NK-92 treated with Interleukin-12 subunit alpha and Interleukin-12 subunit beta, amount 100 ng/mL, for 24 hours (cell line): ENCODE measurements around the gene ZBP1.

Experiments
- DNase-seq: peaks from one replicate; lab custom pipeline; 2025; lab: John Stamatoyannopoulos, UW

The ZBP1 gene

GRCh38 chr20:57598491-57598890 is 21.7 kb downstream of the ZBP1 start:
- no peak for DNase-seq

DNA sequence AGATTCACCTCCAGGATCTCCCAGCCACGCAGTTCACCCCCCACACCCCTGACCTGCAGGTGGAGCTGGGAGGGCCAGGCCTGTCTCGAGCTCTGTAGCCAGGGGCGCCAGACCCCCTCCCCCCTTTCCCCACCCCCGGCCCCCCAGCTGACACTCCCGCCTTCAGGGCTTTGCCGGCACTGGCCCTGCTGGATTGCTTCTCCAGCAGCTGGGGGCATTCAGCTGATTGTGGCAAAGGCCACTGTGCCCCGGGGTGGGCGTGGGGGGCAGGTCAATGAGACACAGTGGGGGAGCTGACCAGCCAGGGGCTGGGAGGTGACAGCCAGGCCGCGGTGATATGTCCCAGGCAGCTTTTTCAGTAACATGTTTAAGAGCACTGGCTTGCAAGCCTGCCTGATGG is 22.2 kb downstream of the ZBP1 start:
- DNase-seq: no peak

DNA sequence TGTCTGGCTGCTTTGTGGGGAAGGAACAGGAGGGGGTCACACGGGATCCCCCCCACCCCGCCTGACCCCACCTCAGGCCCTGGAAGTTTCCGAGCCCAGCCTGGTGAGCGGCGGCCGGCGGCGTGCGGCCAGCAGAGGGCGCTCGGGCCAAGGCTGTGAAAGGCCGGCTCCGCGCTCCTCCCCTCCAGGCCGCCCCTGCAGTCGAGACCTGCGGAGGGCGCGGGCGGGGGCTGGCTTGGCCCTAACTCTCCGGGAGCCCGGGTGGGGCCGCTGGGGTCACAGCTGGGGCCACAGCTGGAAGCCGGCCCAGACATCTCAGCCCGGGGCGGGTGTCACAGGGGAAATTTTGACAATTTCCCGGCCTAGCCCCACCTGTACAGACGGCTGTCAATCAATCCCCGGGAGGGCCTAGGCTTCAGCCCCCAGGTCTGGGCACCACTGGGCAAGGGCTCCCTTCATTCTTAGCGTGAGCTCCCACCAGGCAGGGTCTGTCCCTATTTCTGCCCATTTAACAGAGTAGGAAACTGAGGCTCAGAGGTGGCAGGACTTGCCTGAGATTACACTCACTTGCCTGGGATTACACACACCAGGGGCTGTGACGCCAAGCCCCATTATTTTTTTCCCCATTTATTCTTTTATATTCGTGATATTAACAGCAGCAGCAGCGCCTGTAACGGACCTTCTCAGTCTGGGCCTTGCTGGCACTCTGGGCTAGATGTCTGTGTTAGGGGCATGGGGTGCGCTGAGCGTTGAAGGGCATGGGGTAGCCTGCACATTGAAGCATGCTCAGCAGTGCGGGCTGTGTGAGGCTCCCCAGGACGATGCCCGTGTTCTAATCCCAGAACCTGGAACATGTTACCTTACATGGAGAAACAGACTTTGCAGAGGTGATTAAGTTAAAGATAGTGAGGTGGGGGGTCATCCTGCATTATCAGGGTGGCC is 23.0 kb downstream of the ZBP1 start:
- DNase-seq: peak; percentile 37

DNA sequence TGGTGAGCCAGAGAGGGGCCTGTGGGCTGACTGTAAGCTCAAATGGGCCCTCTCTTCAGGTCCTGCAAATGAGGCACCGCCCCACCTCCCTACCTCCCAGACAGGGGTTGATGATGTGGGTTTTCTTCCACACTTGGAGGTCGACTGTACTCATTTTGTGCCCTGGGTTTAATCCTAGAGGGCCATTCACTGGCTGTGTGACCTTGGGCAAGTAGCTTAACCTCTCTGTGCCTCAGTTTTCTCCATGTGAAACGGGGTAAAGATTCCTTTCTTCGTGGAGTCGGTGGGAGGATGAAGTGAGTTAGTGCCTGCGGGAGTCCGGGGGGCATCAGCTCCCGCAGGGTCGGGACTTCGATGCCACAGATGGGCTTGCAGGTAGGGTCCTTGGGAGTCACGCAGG is 23.9 kb downstream of the ZBP1 start:
- no peak for DNase-seq

DNA sequence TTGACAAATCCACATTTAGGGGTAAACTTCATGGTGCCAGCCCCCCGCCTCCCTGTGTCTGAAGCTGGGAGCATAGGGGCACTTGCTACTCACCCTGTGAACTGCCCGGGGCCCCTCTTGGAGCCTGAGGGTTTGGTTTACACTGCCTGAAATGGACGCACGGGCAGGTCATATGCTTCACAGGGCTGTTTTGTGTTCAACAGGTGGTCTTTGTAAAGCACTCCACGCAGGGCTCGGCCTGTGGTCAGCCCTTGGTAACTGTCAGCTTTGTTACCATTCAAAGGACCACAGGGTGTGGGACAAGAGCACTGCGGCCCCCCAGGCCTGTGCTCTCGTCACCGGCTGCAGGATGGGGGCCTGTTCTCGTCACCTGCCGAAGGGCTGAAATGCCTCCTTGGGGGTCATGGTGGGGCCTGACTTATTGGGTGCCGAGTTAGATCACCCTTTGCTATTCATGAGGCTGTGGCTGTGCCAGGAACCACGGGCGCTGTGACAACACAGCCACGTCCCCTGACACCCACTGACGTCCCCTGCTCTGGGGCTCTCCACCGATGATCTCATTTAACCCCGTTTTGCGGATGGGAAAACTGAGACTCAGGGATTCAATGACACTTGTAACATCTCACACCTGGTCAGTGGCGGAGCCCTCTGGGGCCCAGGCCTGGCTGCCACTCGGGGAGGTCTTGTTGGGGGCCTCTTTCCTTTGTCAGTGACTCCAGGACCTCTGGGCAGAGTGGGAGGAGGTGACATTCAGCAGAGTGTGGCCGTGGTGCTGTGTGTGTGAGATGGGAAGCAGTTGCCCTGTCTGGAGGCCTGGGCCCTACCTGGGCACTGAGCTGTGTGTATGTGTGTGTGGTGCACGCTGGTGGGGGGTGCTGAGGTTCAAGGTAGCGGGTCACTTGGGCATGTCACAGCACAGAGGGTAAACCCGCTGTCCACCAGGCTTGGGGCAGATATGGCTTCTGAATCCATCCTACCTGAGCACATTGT is 24.9 kb downstream of the ZBP1 start:
- DNase-seq: no peak

GRCh38 chr20:57594092-57594951 is 25.9 kb downstream of the ZBP1 start:
- DNase-seq: no peak

- no peak for DNase-seq
Observed at GRCh38 chr20:57593134-57593886, 26.9 kb downstream of the ZBP1 start.

DNA sequence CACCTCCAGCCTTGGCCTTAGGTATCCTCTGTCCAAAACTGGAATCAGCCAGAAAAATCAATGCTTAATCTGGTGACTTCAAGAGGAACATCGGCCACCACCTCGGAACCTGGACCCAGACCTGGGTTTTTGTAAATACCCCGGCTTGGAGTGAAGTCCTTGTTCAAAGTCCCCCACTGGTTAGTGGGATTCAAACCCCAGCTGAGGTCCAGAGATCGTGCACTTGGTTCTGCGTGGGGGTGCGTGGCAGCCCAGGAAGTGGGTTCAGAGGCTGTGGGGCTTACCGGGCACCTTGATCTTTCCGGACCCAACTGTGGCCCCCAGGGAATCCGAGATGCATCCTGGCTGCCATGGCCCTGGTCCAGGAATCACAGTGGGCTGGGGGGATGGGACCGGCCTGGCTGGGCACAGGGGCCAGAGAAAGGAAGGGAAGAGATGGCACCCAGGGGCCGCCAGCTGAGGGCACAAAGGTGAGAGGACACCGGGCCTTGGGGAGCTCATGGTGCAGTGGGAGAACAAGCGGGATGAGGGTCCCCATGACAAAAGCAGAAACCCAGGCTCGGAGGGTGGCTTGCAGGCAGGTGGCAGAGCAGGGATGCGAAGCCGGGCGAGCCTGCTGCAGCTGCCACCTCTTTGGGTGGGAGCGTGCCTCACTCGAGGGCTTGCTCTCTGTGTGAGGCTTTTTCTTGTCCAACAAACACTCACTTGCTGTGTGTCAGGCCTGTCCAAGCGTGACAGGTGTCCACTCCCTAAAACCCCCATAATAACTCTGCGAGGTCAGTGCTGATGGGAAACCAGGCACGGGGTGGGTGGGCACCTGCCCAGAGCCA is 27.7 kb downstream of the ZBP1 start:
- DNase-seq: no peak

DNA sequence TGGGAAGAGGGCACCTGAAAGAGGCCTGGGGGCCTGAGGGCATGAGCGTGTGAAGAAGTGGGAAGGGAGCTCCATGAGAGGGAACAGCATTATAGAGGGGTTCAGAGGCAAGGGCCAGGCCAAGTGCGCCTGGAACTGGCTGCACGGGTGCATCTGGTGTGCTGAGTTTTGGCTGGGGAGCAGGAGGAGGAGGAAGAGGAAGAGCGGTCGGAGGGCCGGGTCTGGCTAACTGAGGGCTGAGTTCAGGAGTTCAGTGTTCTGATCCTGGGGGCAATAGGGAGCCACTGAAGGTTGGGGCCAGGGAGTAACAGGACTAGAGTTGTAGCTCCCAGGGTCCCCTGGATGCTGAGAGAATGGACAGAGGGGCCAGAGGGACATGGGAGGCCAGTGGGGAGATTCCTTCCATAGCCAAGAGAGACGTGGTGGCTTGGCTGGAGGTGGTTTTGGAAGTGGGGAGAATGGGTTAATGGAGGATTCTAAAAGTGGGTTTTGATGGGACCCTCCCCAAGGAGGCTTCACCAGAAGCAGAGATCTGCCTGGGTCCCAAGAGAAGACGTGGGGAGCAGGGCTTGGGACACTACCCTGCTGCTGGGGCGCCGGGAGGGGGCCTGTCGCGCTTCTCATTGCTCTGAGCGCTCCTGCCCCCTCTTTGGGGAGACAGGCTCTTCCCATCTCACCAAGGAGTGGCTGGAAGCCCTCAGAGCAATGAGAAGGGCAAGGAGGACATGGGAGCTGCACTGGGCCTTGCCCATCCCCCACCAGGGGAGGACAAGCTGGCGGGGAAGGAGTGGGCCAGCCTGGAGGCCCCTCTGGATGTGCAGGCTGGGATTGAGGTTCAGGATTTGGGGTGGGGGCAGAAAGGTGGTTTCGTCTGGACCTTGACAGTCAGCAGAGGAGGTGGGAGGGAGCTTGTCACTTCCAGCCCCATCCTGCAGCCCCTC is 28.7 kb downstream of the ZBP1 start:
- no peak for DNase-seq

DNA sequence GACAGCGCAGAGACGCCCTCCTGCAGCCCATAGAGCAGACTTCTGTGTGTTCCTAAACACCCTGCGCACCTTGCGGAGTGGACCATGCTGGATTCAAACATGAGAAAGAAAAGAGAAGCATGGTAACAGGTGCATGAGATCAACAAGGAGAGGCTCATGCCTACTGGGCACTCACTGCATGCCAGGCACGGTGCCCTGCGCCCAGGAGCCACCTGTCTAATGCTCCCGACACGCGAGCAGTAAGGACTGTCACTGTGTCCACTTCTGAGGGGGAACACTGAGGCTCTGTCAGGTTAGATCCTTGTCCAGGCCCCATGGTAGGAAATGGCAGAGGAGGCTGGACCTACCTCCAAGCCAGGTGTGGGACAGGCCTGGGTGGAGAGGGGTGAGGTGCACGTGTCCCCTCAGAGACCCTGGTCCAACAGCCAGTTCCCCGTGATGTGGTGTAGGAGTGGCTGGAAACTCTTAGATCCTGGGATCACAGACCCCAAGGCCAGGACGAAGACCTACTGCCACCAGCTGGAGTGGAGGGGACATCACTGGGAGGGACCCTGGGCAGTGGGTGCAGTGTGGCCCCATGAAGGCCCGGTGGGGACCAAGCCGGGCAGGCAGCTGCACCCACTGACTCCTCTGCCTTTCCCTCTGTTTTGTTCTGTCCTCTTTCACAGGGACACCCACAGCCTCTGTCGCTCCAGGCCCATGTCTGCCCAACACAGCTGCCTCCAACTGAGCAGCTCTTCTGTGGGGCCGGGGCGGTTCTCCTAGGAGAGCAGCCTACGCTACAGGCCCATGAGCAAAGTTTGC is 29.5 kb downstream of the ZBP1 start:
- DNase-seq: no peak

DNA sequence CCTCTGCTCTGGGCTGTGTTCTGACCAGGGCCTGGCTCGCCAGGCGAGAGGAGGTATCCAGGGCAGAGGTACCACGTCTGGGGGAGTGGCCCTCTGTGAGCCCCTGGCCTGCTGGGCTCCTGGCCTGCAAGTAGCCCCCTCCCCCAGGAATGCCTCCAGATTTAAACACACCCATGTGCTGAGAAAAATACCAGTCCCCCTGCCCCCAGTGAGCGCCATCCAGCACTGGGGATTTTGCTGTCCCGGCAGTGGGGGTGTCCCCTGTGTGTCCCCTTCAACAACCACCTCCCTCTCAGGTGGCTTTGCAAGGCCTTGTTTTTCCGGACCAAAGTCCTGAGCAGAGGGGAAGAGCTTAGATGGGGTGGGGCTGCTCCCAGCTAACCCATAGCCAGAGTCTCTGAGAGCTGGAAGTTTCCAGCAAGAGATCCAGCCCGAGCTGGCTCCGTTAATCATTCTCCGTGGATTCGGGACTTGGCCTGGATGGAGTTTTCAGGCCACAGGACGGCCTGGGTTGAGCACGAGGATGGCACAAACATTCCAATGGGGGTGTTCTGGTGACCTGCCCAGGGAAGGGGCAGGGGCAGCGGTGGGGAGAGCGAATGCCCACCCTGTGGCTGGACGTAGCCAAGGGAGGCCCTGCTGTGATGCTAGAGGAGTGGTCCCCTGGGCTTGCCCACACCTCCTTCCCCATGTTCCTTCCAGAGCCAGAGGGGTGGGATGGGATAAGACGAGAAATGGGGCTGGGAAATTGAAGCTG is 30.3 kb downstream of the ZBP1 start:
- no peak for DNase-seq

- DNase-seq: no peak
Observed at GRCh38 chr20:57589123-57589727, 31.0 kb downstream of the ZBP1 start.

DNA sequence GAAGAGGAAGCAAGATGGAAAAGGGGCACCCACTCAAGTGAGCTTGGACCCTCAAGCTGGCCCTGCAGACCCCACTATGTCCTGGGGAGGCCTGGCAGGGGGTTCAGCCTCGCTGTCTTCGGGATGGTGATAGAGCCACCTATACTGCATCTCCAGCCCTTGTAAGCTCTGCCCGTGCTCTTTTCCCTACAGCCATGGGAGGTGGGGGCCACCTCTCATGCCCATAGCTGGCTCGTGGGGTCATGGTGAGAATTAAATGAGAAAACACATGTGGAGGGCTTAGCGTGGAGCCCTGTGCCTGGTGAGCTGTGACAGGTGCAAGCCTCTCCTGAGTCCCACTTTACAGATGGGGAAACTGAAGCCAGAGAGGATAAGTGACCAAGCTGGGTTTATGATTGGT is 31.6 kb downstream of the ZBP1 start:
- no peak for DNase-seq

- DNase-seq: no peak
Observed at GRCh38 chr20:57587989-57588377, 32.2 kb downstream of the ZBP1 start.

GRCh38 chr20:57587278-57587988 is 32.8 kb downstream of the ZBP1 start:
- DNase-seq: no peak

GRCh38 chr20:57586943-57587277 is 33.3 kb downstream of the ZBP1 start:
- no peak for DNase-seq
